NCI-H1417 treated with DMSO at 0.1 percent for 48 hours (cell line): Measurements from ENCODE around the gene TEX11.

Experiments
- DNase-seq: peaks from one replicate; lab custom pipeline; 2025; lab: John Stamatoyannopoulos, UW

The TEX11 gene

DNA sequence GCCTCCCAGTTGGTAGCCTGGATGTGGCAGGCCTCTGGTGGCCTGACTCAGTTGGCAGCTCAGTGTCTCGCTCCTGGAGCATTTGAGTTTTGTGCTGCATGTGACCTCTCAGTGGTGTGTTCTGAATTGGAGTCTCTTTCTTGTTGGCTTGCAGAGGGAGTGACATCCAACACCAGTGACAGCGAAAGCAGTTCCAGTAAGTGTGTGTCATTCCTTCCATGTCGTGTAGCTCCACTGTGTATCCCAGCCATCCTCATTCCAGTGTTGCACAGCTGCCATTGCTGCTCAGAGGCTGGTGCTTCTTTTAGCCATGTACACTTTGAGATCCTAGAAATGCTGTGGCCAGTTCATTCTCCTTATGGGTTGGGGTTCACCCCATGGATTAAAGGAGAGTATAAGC is 411.5 kb downstream of the TEX11 start:
- no peak for DNase-seq

DNA sequence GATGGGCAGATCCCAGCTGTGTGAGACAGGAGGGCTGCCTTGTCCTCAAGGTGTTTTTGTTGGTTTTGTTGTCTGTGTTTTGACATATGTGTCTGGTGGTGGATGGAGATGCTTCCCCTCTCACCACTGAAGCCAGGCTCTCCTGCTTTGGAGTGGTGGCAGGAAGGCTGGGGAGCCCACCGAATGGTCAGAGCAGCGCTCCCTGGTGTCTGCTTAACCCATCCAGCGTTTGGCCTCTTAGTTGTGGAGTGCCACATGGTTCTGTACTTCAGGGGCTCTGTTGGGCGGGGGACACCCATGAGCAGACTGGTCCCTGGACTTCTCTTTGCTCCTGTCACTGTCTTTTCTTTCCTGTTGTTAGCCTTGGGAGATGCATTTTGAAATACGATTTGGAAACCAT is 412.0 kb downstream of the TEX11 start:
- no peak for DNase-seq

DNA sequence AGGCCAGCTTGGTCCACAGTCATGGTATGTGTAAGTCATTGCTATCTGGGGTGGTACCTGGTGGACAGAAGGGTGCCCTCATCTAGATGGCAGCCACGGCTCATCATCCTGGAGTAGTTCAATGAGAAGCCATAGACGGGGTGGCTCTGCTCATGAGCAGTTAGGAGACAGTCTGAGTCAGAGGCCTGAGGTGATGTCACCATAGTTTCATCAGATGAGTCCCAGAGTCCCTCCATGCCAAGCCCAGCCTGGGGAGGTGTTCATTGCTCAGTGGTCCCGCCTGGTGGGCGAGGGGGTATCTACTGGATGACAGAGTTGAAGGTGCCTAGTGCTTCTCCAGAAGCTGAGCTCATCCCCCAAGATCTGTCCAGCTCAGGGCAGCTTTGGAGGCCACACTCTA is 414.1 kb downstream of the TEX11 start:
- no peak for DNase-seq

DNA sequence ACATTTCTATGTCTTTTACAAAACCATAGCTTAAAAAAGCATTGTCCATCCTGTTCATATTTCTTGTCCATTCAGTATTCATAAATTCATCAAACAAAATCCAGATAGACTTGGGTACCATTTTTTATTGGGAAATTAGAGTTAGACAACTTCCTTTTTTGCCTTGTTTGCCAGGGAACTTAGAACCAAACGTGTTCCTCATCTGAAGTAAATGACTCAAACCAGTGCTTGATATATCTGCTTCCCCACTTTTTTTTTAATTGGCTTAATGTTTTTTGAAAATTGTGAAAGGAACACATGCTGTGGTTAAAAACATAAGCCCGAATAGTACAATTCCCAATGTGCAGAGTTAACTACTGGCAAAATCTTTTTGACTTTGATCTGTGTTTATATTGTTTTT is 419.7 kb downstream of the TEX11 start:
- DNase-seq: no peak

DNA sequence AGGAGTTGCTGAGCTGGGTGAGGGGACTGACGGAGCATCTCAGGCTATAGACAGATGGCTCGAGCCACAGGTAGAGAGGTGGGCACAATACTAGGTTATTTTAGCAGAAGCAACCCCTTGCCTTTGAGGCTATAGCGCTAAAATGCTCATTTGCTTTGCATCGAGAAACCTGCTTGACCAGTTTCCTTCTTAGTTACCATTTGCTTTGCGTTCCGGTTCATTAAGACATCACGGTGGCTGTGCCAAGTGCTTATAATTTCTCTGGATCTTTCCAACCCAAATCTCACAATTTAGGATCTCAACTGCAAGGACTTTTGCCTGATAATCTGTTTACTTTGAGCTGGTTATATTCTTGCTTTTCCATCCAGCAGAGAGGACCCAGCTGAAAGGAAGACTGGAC is 423.0 kb downstream of the TEX11 start:
- DNase-seq: no peak

- DNase-seq: no peak
Observed at GRCh38 chrX:70482300-70482699, 426.2 kb downstream of the TEX11 start.

DNA sequence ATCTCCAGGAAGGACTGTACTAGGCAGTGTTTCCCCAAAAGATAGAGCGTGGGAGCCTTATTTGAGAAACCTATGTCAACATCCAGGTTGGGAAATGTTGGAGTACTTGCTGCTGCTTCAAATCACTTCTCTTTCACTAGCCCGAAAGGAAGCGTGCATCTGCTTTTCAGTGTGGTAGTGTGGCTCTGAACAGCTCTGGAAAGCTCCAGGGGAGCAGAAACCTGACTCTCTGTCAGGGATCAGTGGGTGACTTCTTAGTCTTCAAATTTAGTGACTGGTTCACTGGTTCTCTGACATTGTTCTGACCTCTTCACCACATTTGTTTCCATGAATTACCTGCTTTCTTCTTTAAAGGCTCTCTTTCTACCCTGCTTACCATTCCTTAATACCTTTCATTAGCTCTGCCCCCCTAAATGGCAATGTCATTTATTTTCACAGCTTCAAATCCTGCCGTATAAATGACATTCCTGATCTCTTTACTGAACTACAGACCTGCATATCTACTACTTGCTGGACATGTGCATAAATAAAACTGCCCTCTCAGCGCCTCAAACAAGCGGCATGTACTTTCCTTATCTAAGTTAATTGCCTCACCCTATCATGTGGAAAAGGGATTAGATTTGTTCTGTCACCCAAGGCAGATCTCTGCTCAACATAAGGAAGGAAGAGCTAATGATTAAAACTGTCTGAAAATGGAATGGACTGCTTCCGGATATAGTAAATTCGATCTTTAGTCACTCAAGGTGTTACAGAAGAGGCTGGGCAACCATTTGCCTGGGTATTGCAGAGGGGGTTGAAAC is 426.8 kb downstream of the TEX11 start:
- DNase-seq: no peak

DNA sequence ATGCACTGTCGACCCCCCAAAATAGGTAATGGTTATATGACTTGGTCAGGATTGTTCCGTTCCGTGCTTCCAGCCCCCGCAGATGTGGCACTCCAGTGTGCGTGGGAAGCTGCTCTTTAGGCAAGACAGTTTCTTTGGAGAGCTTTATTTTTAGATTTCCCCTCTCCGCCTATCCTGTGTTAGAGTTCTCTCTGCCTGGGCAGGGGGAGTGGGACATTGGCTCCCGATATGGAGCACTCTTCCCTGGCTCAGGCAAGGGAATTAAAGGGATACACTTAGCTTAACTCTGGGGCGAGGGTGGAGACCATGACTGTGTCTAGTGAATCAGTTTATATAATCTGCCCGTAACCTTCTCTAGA is 427.9 kb downstream of the TEX11 start:
- DNase-seq: no peak

DNA sequence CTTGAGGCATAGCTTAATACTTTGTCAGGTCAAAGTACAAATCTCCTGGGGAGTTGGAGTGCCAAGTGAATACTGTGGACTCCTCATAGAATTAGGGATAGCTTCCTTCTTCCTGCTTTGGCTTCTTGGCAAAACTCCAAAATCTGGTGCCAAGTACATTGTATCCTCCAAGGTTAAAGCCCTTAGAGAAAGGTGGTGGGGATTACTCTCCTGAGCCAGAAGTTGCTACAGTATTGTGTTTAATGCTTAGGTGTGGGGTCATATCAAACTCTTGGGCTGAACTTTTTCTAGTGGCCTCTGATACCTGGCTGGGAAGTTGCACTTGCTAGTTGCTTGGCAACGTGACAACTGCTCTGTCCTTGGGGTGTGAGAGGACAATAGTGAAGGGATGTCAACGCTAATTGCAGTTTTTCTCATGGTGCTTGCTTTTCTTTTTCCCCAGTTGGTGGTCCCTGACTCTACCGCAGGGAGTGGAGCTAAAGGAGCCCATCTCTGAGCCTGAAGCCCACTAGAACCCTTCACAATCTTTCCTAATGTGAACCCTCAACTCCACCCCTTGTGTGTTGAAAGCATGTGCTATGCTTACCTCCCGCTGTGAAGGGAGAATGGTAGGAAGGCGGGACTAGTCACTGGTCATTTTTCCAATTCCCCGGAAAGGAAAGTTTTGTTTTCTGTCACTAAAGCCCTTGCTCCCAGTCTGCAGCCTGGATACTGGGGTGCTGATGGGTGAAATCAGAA is 428.4 kb downstream of the TEX11 start:
- no peak for DNase-seq

DNA sequence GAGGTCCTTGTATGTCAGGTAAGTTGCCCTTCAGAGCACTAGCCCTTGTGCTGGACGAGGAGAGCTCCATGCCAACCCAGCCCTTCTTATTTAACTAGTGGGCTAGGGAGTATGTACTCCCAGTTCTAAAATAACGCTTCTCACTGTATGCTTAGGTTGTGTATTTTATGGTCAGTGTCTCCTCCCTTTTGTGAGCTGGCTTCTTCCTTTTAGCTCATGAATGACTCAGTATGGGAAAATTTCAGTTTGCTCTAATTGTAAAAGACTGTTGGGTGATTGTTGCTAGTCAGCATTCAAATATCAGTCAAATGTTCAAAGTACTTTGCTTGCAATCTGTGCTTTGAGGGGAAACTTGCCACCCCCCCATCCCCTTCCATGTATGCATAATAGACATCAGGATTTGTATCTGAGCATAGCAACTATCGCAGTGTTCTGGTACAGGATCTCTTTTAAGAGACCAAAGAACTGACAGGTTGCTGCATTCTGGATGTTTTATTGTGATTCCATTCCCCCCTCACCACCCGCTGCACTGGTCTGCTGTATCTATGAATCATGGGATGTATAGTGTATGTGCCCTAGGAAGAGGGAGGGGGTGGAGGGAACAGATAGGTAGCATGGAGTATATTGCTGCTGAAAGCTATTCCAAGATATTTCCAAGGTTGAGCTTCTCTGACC is 429.1 kb downstream of the TEX11 start:
- no peak for DNase-seq
